ENCODE data around the gene SMIM8.

- no peak for TF ChIP-seq CTCF (conservative IDR thresholded peaks at IDR 0.05; ENCODE audit: low read depth in 2 of 2)
- no peak for TF ChIP-seq JUNB (IDR thresholded peaks at IDR 0.05; ENCODE audit: unreplicated experiment)
- TF ChIP-seq POLR2AphosphoS5 (IDR thresholded peaks at IDR 0.05; ENCODE audit: low read depth) = no peak
- no peak for TF ChIP-seq ZNF114 (CRISPR knock-in tag; IDR thresholded peaks at IDR 0.05)
- no peak for TF ChIP-seq EZH2 (IDR thresholded peaks at IDR 0.05; ENCODE audit: low read depth, unreplicated experiment)
- TF ChIP-seq CREB1 (CRISPR knock-in tag; IDR thresholded peaks at IDR 0.05; ENCODE audit: low read depth) = no peak
- TF ChIP-seq EZH2phosphoT487 (IDR thresholded peaks at IDR 0.05; ENCODE audit: unreplicated experiment) = no peak
- TF ChIP-seq NANOG (IDR thresholded peaks at IDR 0.05; ENCODE audit: borderline replicate concordance) = no peak
- no peak for TF ChIP-seq ZNF462 (CRISPR knock-in tag; IDR thresholded peaks at IDR 0.05)
- no peak for TF ChIP-seq ETS1 (IDR thresholded peaks at IDR 0.05)
- no peak for TF ChIP-seq REST (IDR thresholded peaks at IDR 0.05; ENCODE audit: unreplicated experiment)
- TF ChIP-seq ZNF331 (CRISPR knock-in tag; IDR thresholded peaks at IDR 0.05; ENCODE audit: low read depth) = no peak
Measured at GRCh38 chr6:87293526-87293925, 28.9 kb upstream of the SMIM8 start.

Data from GM23338 (cell line).